MM.1S (cell line): ENCODE data around the gene ITGA7.

Experiments
- CTCF ChIP-seq: fragments of 300-600 bp; sonication (generic); IDR thresholded peaks from 2 replicates; pipeline ENCODE4 v1.5.1; 2016; ENCODE audit warnings: antibody characterized with exemption, low read length, mixed read lengths
- EZH2 ChIP-seq: fragments of 300-600 bp; sonication (generic); optimal IDR thresholded peaks from 2 replicates; pipeline ENCODE3; 2017; ENCODE audit warnings: low read depth, mild to moderate bottlenecking, antibody characterized with exemption, low read length, mixed read lengths

- TF ChIP-seq CTCF (no peak), EZH2 (no peak)
Observed at GRCh38 chr12:55722948-55723347, 15.2 kb upstream of the ITGA7 start.
